Astrocyte of the cerebellum (primary cell): ENCODE results near the gene INTS6.

Experiments used
- DNase-seq: peaks from one replicate; pipeline ENCODE4 v3.0.0-alpha.2; 2011; ENCODE audit warnings: low read depth
- H3K4me3 ChIP-seq: 2 replicates; pipeline ENCODE4 v1.5.1; 2011; ENCODE audit warnings: mild to moderate bottlenecking, low read depth, low read length, moderate library complexity
- in situ Hi-C: cut with HindIII; loops from 2 replicates; pipeline ENCODE4 v1.10.0; 2017; ENCODE audit warnings: low sequenced_read_pairs
- TF ChIP-seq, protein P1 (sequence below): IDR thresholded peaks from 2 replicates; pipeline ENCODE4 v1.5.1; 2012; ENCODE audit warnings: low read length, low read depth, moderate library complexity, mild to moderate bottlenecking; ENCODE audit errors: missing control alignments

INTS6 gene

DNA sequence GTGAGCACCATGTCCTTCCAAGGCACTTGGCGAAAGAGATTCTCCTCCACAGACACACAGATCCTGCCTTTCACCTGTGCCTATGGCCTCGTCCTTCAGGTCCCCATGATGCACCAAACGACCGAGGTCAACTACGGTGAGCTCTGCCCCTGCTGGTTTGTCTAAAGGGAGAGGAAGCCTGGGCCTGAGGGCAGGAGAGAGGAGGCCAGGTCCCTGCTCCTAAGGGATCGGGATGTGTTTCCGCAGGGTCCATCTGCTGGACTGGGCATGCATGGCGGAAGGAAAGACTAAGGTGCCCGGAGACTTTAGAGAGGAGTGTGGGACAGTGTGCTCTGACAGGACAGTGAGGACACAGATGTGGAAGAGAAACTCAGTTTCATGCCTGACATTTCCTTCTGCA is 105.7 kb downstream of the INTS6 start:
- TF ChIP-seq, protein P1, sequence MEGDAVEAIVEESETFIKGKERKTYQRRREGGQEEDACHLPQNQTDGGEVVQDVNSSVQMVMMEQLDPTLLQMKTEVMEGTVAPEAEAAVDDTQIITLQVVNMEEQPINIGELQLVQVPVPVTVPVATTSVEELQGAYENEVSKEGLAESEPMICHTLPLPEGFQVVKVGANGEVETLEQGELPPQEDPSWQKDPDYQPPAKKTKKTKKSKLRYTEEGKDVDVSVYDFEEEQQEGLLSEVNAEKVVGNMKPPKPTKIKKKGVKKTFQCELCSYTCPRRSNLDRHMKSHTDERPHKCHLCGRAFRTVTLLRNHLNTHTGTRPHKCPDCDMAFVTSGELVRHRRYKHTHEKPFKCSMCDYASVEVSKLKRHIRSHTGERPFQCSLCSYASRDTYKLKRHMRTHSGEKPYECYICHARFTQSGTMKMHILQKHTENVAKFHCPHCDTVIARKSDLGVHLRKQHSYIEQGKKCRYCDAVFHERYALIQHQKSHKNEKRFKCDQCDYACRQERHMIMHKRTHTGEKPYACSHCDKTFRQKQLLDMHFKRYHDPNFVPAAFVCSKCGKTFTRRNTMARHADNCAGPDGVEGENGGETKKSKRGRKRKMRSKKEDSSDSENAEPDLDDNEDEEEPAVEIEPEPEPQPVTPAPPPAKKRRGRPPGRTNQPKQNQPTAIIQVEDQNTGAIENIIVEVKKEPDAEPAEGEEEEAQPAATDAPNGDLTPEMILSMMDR = no peak
- H3K4me3 ChIP-seq = no peak overlapping the region
- in situ Hi-C loops = no loop called here
- DNase-seq = no peak

DNA sequence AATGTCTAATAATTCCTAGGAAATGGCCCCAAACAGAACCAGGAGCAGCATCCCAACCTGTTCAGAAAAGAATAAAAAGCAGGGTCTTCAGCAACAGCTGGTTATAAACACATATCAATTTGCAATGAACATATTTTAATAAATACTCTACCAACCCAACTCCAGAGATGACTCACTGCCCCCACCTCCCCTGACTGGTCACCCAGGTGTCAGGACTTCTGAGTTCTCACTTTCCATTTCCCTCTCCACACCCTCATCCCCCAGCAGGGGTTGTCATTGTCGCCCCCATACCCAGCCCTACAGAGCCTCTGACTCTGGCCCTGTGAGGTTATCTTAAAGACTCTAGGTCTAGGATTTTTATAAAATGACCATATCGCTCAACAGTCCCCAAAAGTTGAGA is 106.4 kb downstream of the INTS6 start:
- in situ Hi-C loops = no loop called here
- TF ChIP-seq, protein P1 = no peak
- DNase-seq = no peak
- no peak overlapping the region for H3K4me3 ChIP-seq

DNA sequence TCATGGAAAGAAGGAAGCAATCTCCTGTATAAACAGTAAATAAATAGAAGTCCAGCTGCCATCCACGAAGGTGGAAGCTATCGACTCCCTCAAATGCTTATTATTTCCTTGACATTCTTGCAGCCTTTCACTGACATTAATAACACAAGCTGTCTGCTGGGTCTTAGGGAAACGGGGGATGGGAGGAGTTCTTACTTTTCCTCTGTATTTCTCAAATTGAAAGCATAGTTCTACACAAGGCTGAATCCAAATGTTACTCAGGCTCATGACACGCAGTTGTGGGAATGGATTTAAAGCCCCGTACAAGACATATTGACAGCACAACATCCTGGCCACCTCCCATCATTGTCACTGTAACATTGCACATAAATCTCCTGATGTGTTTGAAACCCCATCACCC is 109.4 kb downstream of the INTS6 start:
- in situ Hi-C loops = no loop called here
- TF ChIP-seq, protein P1 = no peak
- no peak for DNase-seq
- no peak overlapping the region for H3K4me3 ChIP-seq

DNA sequence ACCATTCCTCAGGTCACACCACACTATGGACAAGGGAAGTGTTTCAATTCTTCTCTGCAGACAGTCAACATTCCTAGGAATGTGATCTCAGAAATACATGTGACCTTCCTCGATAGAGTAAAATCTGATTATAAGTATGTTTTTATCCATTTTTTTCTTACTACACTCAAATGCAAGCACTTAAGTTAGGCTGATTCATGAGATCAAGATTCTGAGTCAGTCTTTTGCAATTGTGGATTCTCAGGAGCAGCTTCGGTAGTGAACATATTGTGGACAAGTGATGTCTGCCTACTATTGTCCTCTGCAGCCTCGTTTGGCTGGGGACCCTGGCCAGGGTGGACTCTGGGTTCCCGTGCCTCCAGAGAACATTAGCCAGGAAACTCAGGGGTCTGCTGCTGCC is 110.1 kb downstream of the INTS6 start:
- no peak overlapping the region for H3K4me3 ChIP-seq
- DNase-seq = no peak
- in situ Hi-C loops = no loop called here
- TF ChIP-seq, protein P1 = no peak

DNA sequence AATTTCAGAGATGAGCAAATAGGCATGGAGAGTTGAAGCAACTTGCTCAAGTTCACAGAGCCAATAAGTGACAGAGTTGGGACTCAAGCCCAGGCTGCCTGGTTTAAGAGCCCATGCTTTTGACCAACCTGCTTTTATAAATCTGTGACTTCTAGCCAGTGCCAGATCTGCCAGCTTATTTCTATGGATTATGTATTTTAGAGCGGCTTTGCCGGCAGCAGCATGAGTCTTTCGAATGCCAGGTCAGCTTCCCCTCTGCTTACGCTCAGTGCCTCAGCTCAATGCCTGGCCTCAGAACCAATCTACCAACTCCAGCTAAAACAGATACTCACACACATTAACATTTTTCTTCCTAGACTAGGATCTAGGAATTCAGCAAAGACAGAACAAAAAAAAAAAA is 111.0 kb downstream of the INTS6 start:
- DNase-seq = no peak
- in situ Hi-C loops = no loop called here
- no peak overlapping the region for H3K4me3 ChIP-seq
- TF ChIP-seq, protein P1 = no peak

DNA sequence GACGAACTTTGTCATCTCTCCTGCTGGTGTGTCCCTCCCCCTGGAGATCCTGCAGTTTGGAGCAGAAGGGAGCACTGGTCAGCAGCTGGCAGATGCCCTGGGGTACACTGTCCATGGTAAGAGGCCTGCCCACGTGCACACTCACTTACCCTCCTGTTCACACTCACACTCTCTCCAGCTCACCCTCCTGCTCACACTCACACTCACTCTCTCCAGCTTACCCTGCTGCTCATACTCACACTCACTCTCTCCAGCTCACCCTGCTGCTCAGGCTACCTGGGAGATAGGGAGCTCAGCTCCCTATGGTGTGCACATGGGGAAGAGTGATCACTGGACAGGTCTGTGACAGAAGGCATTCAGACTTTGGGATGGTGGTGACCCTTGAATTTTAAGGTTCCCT is 111.6 kb downstream of the INTS6 start:
- no peak overlapping the region for H3K4me3 ChIP-seq
- DNase-seq = no peak
- TF ChIP-seq, protein P1 = no peak
- in situ Hi-C loops = no loop called here
